ENCODE results near the gene HGFAC.
"Not testable (repeated sequence)": the region's sequence is repeated elsewhere in the genome, so short reads cannot be mapped to it uniquely, and the experiment has no call there.

The HGFAC gene

GRCh38 chr4:3444351-3445110 is 2.8 kb downstream of the HGFAC start:
- DNase-seq, result no peak

GRCh38 chr4:3445111-3445820 is 3.5 kb downstream of the HGFAC start:
- DNase-seq, result no peak

- no peak for DNase-seq
Observed at GRCh38 chr4:3445829-3446545, 4.2 kb downstream of the HGFAC start.

GRCh38 chr4:3446631-3447320 is 5.0 kb downstream of the HGFAC start:
- DNase-seq, result no peak

- DNase-seq, result no peak
Observed at GRCh38 chr4:3447431-3448395, 5.9 kb downstream of the HGFAC start.

- DNase-seq, result no peak
Observed at GRCh38 chr4:3449047-3449573, 7.3 kb downstream of the HGFAC start.

GRCh38 chr4:3449574-3450534 is 8.1 kb downstream of the HGFAC start:
- no peak for DNase-seq

- no peak for DNase-seq
Observed at GRCh38 chr4:3450643-3451042, 8.9 kb downstream of the HGFAC start.

- no peak for DNase-seq
Observed at GRCh38 chr4:3451956-3452355, 10.2 kb downstream of the HGFAC start.

- DNase-seq, result peak; percentile 31
Observed at GRCh38 chr4:3452376-3452775, 10.6 kb downstream of the HGFAC start.

- not testable (repeated sequence) for DNase-seq
Observed at GRCh38 chr4:3455596-3455995, 13.8 kb downstream of the HGFAC start.

- DNase-seq, result no peak
Observed at GRCh38 chr4:3458371-3458770, 16.6 kb downstream of the HGFAC start.

- not testable (repeated sequence) for DNase-seq
Observed at GRCh38 chr4:3459156-3459555, 17.4 kb downstream of the HGFAC start.

GRCh38 chr4:3460926-3461325 is 19.2 kb downstream of the HGFAC start:
- no peak for DNase-seq

- no peak for DNase-seq
Observed at GRCh38 chr4:3461515-3462291, 19.9 kb downstream of the HGFAC start.

- DNase-seq, result no peak
Observed at GRCh38 chr4:3462321-3462789, 20.6 kb downstream of the HGFAC start.

GRCh38 chr4:3462790-3463415 is 21.1 kb downstream of the HGFAC start, which contains the start of gene DOK7:
Gene DOK7, plus strand, starts transcription at chr4:3463306. Its CDS starts 70 bp downstream, at chr4:3463376.
- no peak for DNase-seq

- no peak for DNase-seq
Observed at GRCh38 chr4:3463556-3464348, 22.0 kb downstream of the HGFAC start.

All from NCI-H82 (cell line).